Mucosa of gallbladder (tissue), 1 donor: ENCODE results near the gene PAH. TPM values are rescaled to one million over a fixed set of nuclear protein-coding genes. Genes with fewer than 3 reads are reported as not detected.

Experiments
- DNase-seq: peaks from one replicate; pipeline ENCODE4 v3.0.0-alpha.2; 2020; ENCODE audit warnings: low spot score
- total RNA-seq: library from RNA; stranded (reverse); gene quantifications from one replicate; pipeline ENCODE4 v1.2.1, GENCODE V29; 2021
- donor health status: DM: no; HTN: no; CAD: no.

The PAH gene
- total RNA-seq, 1 donor from 2014 or later = 958 TPM

GRCh38 chr12:102824218-102824835 is 92.7 kb downstream of the PAH start:
- peak; percentile 37 for DNase-seq

DNA sequence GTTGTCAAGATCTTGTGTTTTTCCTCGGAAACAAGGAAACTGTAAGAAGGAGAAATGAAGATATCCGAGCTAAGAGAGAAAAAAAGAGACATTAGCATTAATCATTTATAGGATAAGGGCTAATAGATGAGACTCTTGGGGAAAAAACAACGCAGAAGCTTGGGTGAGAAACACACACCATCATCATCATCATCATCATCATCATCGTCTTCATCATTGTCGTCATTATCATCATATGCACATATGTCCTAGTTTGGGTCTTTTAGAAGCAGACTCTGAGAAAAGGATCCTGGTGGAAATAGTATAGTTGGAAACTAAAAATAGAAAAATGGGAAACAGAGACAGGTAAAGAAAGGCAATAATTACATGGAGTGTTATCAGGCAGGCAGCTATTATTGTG is 95.9 kb downstream of the PAH start:
- no peak for DNase-seq

DNA sequence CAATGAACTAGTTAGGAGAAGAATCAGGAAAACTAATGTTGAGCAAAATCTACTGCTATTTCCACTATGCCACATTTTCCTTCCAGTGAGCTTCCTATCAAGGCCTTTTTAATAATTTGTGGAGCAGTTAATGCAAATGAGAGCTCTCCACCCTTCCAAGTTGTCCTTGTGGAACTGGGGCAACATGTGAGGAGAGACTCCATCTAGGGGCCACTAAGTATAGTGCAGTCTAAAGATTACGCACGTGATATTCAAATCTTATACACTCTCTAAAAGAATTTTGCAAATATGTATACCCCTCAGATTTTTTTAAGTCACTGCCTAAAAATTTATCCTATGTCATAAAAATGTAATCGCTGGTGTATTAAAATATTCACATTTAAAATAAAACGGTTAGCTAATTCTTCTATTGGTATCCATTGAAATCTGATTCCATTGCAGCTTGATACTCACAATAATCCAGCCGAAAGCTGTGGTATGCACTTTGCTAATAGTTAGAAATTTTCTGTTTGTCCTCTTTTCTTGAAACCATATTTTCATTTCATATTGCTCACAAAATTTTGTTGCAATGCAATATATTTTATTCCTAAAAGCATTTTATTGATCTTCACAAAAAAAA is 100.1 kb downstream of the PAH start:
- DNase-seq = no peak

DNA sequence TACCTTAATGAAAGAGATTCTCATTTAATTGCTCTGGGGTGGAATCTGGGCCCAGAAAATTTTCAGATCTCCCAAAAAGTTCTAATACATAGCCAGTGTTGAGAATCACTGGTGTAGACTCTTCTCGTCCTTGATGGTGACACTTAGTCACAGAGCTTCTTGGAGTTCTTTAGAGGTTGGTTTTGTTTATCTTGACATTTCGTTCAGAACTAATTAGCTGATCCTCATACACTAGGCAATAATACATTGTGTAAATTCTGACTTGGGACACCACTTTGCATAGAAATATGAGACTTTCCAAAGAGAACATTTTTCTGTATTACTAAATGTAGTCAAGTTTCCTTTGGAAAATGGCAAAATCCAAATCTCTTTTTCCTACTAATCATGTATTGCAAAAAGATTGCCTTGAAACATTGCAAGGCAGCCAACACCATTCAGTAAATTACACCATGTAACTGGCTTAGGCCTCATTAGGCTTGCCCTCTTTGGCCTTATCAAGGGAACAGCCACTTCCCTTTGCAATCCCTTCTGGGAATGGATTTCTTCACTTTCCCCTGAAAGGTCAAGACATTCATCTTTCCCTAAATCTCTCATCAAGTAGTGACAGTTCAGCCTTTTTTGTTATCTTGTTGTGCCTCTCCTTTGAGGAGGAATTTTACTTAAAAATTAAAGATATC is 102.2 kb downstream of the PAH start:
- no peak for DNase-seq

- no peak for DNase-seq
These were observed 104.7 kb downstream of the PAH start for GRCh38 chr12:102812344-102812743.

DNA sequence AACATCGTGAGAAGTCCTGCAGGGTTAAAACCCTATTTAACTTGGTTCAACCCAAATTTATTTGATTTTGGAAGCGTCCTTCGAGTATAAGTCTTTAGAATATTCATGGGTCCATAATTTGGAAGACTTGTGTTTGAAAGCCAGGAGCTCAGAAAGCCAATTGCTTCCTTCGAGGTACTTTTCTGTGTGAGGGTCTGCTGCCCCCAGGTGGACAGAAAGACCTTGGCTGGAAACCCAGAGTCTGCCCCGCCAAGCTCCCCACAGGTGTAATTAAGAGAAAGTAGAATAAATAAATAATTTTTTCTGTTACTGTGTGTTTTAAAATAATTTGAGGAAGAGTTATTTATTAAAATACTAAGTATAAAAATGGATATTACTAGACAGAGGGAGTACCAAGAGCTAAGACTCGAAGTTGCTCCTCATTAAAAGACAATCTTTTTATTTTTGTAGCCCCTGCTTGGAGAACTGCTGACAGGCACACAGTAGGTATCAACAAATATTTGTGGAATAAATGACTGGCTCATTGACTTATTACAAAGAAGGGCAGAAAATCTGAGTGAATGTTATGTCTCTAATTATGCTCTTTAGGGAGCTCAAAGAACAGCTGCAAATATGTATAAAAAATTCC is 105.8 kb downstream of the PAH start:
- no peak for DNase-seq

DNA sequence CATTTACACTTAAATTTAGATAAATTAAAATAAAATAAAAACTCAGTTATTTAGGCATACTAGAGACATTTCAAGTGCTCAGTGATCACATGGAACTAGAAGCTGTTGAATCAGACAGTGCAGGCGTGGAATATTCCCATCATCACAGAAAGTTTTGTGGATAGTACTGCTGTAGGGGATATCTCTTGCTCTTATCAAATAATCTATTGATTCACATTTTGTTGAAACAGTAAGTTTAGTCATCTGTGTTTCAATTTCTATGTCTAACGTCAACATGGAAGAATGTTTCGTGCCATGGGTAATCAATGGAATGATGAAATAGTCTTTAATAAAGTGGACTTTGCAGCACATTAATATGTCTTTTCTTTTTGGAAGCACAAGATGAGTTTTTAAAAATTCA is 108.6 kb downstream of the PAH start:
- peak; percentile 20 for DNase-seq

- DNase-seq = no peak
These were observed 110.5 kb downstream of the PAH start for GRCh38 chr12:102806592-102806991.

- no peak for DNase-seq
These were observed 110.9 kb downstream of the PAH start for GRCh38 chr12:102806110-102806509.

- no peak for DNase-seq
These were observed 116.5 kb downstream of the PAH start for GRCh38 chr12:102800565-102800964.

DNA sequence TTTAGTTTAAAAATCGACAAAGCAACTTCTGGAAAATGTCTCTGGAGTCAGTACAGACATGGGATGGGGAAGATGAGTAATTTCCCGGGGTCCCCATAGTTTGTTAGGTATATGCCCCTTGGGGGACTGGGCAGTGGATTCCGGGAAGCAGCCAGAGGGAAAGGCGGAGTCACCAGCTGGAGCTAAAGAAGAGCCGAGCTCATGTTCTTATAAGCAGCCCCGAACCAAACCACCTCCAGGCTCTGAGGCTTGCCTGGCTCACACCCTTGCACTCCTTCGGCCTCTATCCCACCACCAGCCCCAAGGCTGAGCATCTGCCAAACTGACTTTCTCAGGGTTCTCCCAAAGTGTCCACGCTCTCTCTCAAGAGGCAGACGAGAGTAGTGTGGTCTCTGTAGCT is 117.8 kb downstream of the PAH start:
- no peak for DNase-seq

DNA sequence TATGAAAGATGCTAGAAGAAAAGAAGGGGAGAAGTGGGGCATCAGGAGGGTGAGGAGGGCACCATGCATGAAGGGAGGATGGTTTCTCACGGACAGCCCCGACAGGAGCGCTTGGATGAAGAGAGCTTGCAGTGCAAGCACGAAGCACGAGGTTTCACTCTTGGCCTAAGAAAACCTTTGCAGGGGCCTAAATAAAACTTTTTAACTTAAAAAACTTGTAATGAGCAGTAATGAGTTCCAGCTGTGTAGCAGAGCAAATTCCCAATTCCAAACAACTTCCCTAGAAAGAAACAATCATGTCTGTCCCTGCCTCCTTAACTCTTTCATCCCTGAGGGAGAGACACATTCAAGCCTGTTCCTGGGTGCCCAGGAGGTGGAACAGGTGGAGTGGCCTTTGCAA is 119.5 kb downstream of the PAH start:
- DNase-seq = no peak

DNA sequence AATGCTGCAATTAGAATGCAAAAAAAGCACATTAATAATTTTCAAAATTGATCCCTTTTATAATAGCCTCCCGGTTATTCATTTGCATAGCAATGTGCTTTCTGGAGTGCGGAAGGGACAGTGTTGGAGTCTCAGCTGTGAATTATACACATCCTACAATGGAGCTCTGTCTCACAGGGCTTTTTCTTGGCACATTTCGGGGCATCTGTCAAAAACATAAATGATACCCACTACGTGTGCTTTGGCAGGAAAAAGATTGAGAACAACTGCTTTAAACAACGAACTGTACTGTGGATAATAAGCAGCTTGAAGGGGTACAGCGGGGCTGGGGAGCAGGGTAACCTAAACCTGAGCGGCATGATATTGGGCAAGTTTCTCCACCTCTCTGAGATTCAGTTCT is 123.1 kb downstream of the PAH start:
- no peak for DNase-seq

Other genes with a start within 250 kb of the PAH start
- gene ASCL1, start 40.4 kb upstream of the PAH start, total RNA-seq = not detected